HG02981 (cell line): ENCODE data around the gene PABPC1L.

Experiments used
- ATAC-seq: cut with Tn5 transposase; IDR thresholded peaks from one replicate; pipeline ENCODE4 v1.9.1; 2021; ENCODE audit warnings: mild to moderate bottlenecking, moderate library complexity; ENCODE audit not compliant: unreplicated experiment

The PABPC1L gene

DNA sequence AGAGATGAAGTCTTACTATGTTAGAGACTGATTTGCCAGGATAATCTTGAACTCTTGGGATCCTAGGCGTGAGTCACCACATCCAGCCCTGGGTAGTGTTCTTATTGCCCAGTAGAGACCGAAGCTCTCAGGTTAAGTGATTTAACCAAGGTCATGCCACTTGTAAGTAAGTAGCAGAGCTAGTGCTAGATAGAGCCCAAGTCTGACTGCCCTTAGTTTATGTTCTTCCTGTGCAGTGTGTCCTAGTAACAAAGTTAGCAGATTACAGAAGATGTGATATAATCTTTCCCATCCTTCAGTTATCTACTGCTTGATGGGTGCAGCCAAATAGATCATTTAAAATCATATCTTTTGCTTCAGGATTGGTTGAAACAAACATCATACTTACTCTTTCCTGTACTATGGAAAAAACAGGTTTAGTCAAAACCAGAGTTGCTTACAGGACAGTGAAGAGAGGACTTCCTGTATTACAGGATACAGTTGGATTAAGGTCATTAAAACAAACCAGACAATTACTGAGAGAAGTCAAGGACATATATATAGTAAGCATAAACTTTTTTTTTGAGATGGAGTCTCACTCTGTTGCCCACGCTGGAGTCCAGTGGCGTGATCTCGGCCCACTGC lies 9.5 kb upstream of the PABPC1L start:
- ATAC-seq = no peak

DNA sequence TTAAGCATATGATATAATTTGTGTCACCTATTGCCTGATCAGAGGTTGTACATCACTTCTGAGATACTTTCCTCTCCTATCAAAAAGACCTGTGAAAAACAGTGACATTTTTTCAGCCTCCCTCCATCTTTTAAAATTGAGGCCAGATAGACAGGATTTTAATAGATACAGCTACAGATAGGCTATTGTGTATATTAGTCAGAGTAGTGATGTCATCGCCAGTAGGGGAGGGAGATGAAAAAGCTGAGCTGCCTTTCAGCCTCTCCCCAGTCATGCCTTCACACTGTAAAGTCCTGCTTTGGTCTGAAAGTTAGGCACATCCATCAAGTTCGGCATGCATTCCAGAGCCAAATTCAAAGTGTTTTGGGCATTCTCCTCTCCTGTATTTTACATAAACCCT lies 7.9 kb upstream of the PABPC1L start:
- ATAC-seq = no peak

DNA sequence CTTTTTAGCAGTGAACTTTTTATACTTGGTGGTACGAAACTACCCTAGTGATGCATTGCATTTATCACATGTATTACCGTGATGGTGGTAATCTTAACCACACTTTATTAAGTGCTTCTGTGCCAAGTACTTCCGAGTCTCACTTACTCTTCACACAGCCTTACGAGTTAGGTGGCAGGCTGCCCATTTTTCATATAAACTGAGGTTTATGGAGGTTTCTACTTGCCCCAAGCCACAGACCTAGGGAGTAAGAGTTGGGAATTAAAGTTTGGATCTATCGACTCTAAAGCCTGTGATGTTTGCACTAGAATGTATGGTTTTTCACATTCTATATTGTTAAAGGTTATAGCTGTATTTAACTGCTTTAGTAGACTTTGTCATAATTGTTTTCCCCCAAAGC lies 5.5 kb upstream of the PABPC1L start:
- ATAC-seq = no peak

DNA sequence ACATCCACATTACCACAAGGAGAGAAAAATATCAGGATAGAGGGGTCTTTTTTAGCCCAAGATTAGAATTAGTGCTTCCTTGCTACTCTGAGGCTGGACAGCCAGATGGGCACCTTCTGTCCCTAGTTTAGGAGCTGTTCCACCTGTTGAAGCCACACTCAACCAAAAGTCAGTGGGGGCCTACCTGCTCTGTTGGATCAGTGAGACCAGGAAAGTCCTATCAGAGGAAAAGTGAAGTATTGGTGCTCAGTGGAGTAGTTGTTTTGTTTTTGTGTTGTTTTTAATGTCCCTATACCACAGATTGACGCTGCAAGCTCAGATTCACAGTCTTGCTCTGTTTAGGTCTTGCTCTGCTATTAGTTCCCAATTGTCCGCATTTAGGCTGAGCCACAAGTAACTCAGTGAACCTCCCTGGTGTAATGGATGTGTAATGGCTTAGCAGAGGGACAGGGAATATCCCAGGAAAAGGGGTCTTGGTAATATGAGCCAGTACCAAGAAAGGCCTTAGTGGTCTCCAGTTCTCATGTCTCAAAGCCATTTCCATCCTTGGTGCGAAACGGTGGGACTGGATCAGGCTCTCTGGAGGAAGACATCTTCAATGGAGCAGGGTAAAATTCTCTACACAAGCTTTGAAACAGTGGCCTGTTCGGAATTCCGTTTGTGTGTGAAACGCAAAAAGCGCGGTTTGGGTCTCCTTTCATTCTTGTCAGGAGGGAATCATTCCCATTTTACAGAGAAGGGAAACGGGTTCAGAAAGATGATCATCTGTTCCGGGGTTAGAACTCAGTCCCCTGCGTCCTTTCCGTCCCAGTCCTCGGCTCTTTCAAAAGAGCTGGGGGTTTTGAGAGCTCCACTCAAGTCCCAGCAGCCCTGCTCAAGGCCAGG lies 631 bp upstream of the PABPC1L start:
- ATAC-seq = no peak

DNA sequence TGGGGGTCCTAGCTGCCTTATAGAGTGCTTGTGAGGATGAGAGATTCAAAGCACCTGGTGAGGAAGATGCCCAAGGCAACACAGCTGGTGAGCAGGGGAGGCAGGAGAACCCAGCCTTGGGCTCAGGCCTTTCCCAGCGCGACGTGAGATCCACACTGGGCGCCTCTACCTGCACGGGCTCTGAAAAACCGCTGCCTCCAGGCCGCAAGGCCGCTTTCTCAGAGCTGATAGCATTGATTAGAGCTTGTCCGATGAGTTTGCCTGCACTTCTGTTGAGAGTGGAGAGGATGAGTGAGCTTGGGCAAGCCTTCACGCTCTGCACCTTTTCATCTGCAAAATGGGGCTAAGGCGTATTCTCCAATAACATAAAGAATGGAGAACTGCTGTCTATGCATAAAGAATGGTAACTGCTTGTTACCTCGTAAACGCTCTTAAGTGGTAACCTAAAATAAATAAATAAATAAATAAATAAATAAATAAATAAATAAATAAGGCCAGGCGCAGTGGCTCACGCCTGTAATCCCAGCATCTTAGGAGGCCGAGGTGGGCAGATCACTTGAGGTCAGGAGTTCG lies 916 bp downstream of the PABPC1L start:
- no peak for ATAC-seq

DNA sequence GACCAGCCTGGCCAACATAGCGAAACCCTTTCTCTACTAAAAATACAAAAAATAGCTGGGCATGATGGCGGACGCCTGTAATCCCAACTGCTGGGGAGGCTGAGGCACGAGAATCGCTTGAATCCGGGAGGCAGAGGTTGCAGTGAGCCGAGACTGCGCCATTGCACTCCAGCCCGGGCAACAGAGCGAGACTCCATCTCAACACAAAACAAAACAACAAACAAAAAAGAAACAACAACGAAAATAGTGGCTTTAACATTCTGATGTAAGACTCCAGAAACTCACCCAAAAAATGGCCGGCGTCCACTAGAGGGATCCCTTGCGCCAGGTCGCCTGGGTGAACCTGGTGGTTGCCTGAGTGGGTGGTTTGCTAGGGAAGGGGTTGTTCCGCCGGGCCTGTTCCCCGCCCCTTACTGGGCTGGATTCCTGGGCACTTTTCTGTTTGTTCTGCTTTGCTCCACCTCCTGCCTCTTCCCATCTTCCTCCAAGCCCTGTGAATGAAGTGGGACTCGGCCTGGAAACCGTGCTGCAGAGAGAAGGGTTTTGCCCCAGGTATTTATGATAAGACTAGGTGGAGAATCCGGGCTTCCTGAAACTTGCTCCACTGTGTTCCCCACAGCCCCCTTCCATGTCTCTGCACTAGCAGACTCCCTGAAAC lies 1.5 kb downstream of the PABPC1L start:
- no peak for ATAC-seq

DNA sequence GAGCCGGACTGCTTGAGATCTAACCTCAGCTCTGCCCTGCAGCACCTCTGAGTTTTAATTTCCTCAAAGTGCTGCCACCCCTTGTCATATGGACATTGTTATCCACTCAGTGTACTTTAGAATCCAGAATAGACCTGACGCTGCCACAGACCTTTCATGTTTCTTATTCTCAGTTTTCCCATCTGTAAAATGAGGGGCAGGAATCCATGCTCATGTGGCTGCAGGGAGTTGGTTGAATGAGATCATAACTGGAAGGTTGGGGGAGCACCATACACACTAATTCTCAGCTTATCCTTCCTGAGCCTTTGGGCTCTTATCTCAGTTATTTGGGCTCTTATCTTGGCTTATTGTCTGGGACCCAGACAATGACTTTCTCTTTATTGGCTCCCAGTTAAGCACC lies 2.3 kb downstream of the PABPC1L start:
- no peak for ATAC-seq

DNA sequence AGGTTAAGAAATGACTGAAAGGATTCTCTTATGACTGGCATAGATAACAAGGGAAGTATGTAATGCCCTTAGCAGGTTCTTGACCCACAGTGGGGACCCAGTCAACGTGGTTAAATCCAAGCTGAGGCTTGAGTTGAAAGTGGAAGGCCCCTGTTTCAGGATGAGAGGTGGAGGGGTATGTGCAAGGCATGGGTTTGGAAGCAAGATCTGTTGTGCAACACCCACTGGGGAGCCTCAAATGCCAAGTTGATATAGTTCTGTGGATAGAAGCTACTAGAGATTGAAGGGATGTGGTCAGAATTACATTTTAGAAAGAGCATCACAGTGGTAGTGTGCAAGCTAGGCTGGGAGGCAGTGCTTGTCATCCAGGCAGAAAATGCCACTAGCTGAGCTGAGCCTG lies 5.1 kb downstream of the PABPC1L start:
- ATAC-seq = no peak

DNA sequence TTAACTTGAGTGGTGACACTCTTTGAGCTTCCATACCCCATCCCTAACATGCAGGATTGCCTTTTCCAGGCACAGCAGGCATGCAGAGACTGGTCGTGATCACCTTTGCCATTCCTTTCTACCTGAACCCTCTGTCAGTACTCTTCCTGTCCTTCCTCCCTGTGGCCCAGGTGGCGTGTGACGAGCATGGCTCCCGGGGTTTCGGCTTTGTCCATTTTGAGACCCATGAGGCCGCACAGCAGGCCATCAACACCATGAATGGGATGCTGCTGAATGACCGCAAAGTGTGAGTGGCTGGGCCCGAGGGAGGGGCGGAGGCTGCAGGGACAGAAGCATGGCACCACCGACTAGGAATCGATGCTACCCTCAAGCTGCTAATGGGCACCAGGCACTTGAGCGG lies 6.7 kb downstream of the PABPC1L start:
- ATAC-seq = no peak

DNA sequence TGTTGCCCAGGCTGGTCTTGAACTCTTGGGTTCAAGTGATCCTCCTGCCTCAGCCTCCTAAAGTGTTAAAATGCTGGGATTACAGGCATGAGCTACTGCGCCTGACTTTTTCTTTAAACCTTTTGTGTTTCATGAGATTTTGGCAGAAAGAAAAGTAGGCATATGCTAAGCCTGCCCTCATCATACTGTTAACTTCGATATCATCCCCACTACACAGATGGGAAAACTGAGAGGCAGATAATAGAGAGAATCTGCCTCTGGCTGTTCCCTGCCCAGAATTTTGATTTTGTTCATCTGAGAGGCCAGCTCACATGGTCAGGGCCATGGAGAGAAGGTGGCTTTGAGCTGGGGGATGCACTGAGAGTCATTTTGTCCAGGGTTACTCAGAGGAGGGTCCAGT lies 7.5 kb downstream of the PABPC1L start:
- ATAC-seq = no peak

DNA sequence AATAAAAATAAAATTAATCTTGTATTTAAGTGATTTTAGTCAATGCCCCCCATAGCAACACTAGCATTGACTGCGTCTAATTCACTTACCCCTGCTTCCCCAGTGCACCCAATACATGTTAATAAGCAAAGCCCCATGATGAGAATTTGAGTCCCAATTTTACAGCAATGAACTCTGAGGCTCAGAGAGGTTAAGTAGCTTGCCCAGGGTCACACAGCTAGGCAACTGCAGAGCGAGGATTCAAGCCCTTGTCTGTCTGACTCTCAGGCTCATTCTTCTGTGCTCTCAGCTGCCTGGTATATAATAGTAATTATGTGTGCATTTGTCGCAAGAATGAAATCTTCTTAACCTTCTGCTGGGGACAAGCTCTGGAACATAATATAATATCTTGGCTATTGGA lies 8.5 kb downstream of the PABPC1L start:
- ATAC-seq = no peak

DNA sequence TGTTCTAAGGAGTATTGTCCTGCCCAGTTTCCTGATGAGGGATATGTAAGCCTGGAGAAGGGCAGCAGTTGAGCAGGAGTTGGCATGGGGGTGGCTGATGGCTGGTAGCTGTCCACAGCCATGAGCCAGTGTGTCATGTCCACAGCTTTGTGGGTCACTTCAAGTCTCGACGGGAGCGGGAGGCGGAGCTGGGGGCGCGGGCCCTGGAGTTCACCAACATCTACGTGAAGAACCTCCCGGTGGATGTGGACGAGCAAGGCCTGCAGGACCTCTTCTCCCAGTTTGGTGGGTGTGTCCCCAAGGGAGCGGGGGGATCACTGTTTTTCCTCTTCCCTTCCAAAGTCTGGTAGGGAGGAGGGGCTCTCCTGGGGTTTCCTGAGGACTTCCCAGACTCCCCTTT lies 8.9 kb downstream of the PABPC1L start:
- ATAC-seq = no peak

DNA sequence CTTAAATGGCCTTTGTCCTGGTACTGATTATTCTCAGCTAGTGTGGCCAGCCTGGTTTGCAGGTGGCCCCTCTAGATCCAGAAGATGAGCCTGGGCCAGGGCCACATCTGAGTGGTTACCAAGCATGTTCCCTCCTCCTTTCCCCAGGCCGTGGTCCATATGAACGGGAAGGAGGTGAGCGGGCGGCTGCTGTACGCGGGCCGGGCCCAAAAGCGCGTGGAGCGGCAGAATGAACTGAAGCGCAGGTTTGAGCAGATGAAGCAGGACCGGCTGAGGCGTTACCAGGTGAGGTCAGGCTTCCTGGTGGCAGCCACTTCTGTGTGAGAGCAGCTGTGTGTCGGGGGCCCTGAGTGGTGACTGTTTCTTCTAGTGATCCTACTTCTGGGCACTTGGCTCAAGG lies 11.6 kb downstream of the PABPC1L start:
- ATAC-seq = no peak

DNA sequence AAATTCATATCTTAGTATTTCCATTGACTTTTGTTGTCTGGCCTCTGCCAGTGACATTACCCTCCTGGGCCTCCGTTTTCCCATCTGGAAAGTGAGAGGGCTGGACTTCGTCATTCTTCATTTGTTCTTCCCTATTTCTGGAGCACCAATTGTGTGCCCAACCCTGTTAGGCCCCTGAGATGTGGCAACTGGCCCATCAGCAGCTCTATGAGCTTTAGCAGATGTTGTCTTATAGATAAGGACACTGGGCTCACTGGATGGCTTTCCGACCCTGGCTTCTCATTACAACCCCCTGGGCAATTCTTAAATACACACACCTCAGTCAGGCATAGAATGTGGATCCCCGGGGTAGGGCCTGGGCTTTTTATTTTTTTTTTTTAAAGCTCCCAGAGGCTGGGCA lies 14.7 kb downstream of the PABPC1L start:
- no peak for ATAC-seq

DNA sequence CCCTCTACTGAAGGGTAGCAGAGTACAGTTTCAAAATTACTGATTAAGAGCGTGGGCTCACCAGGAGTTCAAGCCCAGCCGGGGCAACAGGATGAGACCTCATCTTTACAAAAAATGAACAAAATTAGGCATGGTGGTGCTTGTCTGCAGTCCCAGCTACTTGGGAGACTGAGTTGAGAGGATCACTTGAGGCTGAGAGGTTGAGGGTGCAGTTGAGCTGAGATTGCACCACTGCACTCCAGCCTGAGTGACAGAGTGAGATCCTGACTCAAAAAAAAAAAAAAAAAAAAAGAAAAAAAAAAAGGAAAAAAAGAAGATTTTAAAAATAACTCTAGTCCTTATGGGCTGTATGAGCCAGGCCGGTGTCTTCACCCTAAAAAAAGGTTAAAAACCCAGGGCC lies 18.7 kb downstream of the PABPC1L start:
- ATAC-seq = no peak

DNA sequence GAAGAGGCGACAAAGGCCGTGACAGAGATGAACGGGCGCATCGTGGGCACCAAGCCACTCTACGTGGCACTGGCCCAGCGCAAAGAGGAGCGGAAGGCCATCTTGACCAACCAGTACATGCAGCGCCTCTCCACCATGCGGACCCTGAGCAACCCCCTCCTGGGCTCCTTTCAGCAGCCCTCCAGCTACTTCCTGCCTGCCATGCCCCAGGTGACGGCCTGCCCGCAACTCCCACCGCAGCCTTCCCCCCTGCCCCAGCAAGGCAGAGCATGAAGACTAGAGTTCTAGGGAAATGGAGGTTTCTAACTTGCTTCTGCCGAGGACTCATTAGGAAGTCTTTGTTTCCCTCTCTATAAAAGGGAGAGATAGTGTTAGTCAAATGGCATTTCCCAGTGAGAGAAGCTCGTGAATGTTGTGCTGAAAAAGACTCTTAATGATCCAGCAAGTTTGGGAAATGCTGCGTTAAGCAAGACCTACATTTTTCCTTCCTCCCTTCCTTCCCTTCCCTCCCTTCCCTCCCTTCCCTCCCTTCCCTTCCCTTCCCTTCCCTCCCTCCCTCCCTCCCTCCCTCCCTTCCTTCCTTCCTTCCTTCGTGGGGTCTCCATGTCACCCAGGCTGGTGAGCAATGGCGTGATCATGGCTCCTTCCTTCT lies 20.8 kb downstream of the PABPC1L start:
- ATAC-seq = no peak

DNA sequence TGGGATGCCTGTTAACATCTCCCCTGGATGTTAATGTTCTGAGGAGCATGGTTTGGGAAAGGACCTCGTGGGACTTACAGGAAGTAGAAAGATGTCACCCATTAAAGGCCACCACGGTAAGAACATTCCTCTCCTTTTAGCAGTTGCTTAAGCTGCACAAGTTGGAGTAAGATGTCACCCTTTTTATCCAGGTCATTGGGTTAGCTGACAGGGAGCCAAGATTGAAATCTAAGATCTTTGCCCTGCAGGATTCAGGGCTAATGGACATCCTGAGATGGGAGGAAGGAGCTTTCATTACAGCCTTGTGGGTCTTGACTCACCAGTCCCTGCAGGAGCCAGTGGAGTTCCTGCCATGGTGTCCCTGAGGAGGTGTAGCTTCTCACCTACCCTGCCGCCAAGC lies 22.1 kb downstream of the PABPC1L start:
- ATAC-seq = no peak

DNA sequence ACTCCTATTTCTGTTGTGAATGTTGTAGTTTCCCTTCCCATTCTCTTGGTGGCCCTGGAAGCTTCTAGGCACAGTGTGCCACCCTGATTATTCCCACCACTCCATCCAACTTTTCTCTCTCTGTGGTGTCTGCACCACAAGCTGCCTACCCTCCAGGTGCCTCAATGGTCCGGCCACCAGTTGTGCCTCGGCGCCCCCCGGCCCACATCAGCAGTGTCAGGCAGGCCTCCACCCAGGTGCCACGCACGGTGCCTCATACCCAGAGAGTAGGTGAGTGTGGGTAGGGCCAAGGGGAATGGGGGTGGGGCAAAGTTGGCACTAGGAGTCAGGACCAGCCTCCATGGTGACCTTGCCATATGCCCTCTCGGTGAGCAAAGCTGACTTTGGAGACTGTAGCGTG lies 23.1 kb downstream of the PABPC1L start:
- ATAC-seq = no peak

DNA sequence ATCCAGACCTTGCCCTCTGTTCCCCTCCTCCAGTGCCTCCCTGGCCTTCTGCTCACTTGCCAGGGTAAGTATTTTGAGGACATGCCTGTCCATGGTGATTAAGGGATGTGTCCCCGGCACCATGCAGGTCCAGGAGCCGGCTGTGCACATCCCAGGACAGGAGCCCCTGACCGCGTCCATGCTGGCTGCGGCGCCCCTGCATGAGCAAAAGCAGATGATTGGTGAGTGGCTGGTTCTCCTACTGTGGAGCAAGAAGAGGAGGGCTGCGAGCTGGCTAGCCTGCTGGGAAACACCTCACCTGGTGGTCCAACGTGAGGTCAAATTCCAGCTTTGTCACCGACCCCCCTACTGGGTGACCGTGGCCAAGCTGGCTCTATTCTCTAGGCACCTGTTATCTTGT lies 26.6 kb downstream of the PABPC1L start:
- no peak for ATAC-seq

DNA sequence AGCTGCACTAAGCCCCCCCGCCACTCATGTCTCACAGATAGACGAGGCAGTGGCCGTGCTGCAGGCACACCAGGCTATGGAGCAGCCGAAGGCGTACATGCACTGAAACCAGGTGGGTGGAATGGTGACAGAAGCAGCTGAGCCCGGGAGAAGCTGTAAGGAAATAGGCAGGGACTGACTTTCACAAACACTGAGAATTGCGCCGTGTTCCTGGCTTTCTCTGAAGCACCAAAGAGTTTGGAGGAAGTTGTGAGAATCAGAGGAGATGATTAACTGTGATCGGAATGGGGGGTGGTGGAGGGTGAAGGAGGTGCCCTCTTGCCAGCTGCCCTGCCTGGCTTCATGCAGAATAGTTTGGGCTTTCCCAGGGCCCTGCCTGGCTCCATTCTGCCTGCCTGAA lies 28.8 kb downstream of the PABPC1L start:
- no peak for ATAC-seq

DNA sequence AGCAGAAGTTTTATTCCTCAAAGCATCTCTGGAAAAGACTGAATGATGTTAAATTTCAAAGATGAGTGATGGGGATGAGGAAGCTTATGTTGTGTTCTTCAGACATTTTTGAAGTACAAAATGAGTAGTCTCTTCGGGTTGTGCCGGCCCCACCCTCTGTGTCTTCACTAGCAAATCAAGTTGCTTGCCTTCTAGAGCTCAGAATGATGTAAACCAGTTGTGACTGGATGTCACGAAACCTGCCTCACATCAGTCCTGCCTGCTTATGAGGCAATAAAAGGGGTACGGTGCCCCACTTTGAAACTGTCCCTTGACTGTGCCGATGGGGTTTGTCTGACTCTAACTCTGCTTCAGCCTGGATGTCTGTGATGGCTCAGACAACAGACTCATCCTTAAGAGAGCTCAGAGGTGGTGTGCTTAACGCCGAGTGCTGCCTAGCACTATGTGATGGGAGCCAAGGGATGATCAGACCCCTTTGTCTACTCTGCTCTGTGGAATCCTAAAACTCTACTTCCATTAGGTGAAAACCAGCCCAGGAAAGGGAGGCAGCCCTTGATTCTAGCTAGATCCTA lies 31.3 kb downstream of the PABPC1L start:
- no peak for ATAC-seq
